CD4-positive, alpha-beta T cell (primary cell): ENCODE data around the gene TCAP. TPM values are rescaled to one million over a fixed set of nuclear protein-coding genes. Genes with fewer than 3 reads are reported as not detected.

Source experiments
- ATAC-seq: fragments of 200-7000 bp; cut with Tn5 transposase; one replicate; pipeline ENCODE4 v1.10.0; 2022; ENCODE audit warnings: mild to moderate bottlenecking; ENCODE audit not compliant: poor library complexity
- CTCF ChIA-PET: fragments of 350-600 bp; sonication (Branson Sonifier 250); formaldehyde crosslinking; loops from one replicate; lab custom pipeline; 2021; ENCODE audit warnings: antibody characterized with exemption, inconsistent platforms; lab: Charles Lee
- POLR2A ChIA-PET: fragments of 350-600 bp; sonication (Branson Sonifier 250); formaldehyde crosslinking; loops from one replicate; lab custom pipeline; 2021; ENCODE audit warnings: antibody characterized with exemption, inconsistent platforms; lab: Charles Lee
- DNase-seq, 14 experiments: peaks; one replicate each; pipeline ENCODE4 v3.0.0-alpha.2; 2013 to 2020; ENCODE audit warnings: mixed read lengths in 2 of 14
- H3K27ac ChIP-seq, 2 donors: one replicate each; pipeline versions ENCODE4 v1.5.1 to v1.7.0; 2013; ENCODE audit warnings: low read length in 2 of 2, low read depth in 1 of 2, mild to moderate bottlenecking in 1 of 2
- H3K27me3 ChIP-seq, 2 experiments: 1 replicate in 1 of 2; 2 replicates in 1 of 2; pipeline versions ENCODE4 v1.6.1 to v1.7.0; 2013; ENCODE audit warnings: low read length in 2 of 2, control low read depth in 1 of 2, mild to moderate bottlenecking in 1 of 2, moderate library complexity in 1 of 2; ENCODE audit not compliant: insufficient read depth in 2 of 2, control insufficient read depth in 1 of 2
- H3K36me3 ChIP-seq: one replicate; pipeline ENCODE4 v1.6.1; 2013; ENCODE audit warnings: low read length, control low read depth; ENCODE audit not compliant: insufficient read depth
- H3K4me1 ChIP-seq: one replicate; pipeline ENCODE4 v1.6.1; 2013; ENCODE audit warnings: low read length, control low read depth; ENCODE audit not compliant: insufficient read depth
- H3K4me3 ChIP-seq: one replicate; pipeline ENCODE4 v1.5.1; 2013; ENCODE audit warnings: mild to moderate bottlenecking, low read length, moderate library complexity
- H3K9me3 ChIP-seq, 2 experiments: 1 replicate in 1 of 2; 2 replicates in 1 of 2; pipeline versions ENCODE4 v1.6.1 to v1.7.0; 2013; ENCODE audit warnings: low read length in 2 of 2, mild to moderate bottlenecking in 2 of 2, control low read depth in 1 of 2, moderate library complexity in 1 of 2; ENCODE audit not compliant: control insufficient read depth in 1 of 2, insufficient read depth in 1 of 2
- H3K27ac Mint-ChIP-seq: one replicate; pipeline ENCODE4 v1.8.0; 2020; ENCODE audit warnings: mixed read lengths
- H3K27me3 Mint-ChIP-seq: one replicate; pipeline ENCODE4 v1.8.0; 2021; ENCODE audit warnings: mixed read lengths
- H3K36me3 Mint-ChIP-seq: one replicate; pipeline ENCODE4 v1.8.0; 2021; ENCODE audit warnings: low read depth, mixed read lengths
- H3K4me1 Mint-ChIP-seq: one replicate; pipeline ENCODE4 v1.8.0; 2021; ENCODE audit warnings: low read depth, mixed read lengths
- H3K4me3 Mint-ChIP-seq: one replicate; pipeline ENCODE4 v1.8.0; 2020; ENCODE audit warnings: mild to moderate bottlenecking, mixed read lengths
- H3K9me3 Mint-ChIP-seq: one replicate; pipeline ENCODE4 v1.8.0; 2020; ENCODE audit warnings: mixed read lengths
- intact Hi-C, 2 experiments: fragments of 100-400 bp; cut with DNase I in 1 of 2; cut with micrococcal nuclease in 1 of 2; formaldehyde crosslinking; loops; one replicate each; pipeline versions ENCODE4 v1.15.1 to v1.9.0; 2023 to 2025; cut with DNase I, micrococcal nuclease
- total RNA-seq, 174 experiments: library from RNA in 2 of 174; stranded (reverse) in 2 of 174; gene quantifications; one replicate each; pipeline ENCODE4 v1.2.3 and lab custom pipeline; 2021 to 2026
- TF ChIP-seq, protein P1 (sequence below): fragments of 200-600 bp; IDR thresholded peaks from one replicate; pipeline ENCODE4 v1.8.0; 2022; ENCODE audit warnings: antibody characterized with exemption, mild to moderate bottlenecking

The TCAP gene
- total RNA-seq, 2 experiments from 2014 or later = 6.4 TPM

DNA sequence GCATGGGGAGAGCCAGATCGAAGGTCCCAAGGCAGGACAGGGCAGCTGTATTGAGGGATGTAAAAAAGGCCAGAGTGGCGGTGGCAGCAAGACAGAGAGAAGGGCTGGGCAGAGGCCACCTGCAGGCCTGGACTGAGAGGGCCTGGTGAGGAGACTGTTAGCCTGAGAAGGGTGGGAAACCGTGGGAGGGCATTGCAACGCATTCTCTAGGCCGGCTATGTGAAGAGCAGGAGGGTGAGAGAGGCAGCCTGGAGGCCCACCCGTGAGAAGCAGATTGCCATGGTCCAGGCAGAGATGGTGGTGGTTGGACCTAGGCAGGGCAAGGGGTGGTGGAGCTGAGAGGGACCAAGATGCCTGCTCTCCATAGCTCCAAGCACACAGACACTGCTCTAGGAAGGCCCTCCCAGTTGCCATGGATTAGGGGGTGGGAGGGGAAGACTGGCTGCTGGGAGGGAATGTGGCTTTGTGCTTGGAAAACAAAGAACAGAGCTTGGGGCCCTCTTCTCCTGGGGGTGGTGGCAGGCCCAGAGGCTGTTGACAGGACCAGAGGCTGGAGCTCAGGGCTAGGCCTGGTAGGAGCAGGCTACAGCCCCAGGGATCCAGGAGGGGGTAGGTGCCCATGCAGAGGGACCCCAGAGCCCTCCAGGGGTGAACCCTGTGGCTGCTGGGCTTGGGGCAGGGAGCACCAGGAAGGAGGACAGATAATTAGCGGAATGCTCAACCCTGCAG, 12.4 kb upstream of the TCAP start:
- TF ChIP-seq, protein P1, sequence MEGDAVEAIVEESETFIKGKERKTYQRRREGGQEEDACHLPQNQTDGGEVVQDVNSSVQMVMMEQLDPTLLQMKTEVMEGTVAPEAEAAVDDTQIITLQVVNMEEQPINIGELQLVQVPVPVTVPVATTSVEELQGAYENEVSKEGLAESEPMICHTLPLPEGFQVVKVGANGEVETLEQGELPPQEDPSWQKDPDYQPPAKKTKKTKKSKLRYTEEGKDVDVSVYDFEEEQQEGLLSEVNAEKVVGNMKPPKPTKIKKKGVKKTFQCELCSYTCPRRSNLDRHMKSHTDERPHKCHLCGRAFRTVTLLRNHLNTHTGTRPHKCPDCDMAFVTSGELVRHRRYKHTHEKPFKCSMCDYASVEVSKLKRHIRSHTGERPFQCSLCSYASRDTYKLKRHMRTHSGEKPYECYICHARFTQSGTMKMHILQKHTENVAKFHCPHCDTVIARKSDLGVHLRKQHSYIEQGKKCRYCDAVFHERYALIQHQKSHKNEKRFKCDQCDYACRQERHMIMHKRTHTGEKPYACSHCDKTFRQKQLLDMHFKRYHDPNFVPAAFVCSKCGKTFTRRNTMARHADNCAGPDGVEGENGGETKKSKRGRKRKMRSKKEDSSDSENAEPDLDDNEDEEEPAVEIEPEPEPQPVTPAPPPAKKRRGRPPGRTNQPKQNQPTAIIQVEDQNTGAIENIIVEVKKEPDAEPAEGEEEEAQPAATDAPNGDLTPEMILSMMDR = no peak
- Histone ChIP-seq H3K9me3 (no peaks in the 10 kb centered on the region), H3K36me3 (peaks cover 32% of the 10 kb centered on the region), H3K27ac (no peak overlapping the region), H3K27me3 (no peaks in the 10 kb centered on the region), H3K4me1 (peaks cover 23% of the 10 kb centered on the region), H3K4me3 (no peak overlapping the region)
- ChIA-PET POLR2A (interaction anchor here (1.3 to 2.7 kb wide), 2 partner anchors 15 to 31 kb away, joined by 3 to 8 read pairs; no protein-coding TSS in a partner anchor), CTCF (interaction anchor here (0.7 to 2.8 kb wide), 6 partner anchors 15 to 31 kb away, joined by 3 to 21 read pairs (median 4); partner anchors contain the start of genes PNMT and STARD3)
- DNase-seq (no peak), ATAC-seq (no peak)
- intact Hi-C loops = loop anchor here in 1 of 2 experiments (1.0 kb wide), 1 partner anchor 30 kb away; no protein-coding TSS in a partner anchor
- H3K36me3 Mint-ChIP-seq = peaks cover 37% of the 10 kb centered on the region
- no peak overlapping the region for H3K4me3 Mint-ChIP-seq
- H3K27me3 Mint-ChIP-seq = no peaks in the 10 kb centered on the region
- H3K9me3 Mint-ChIP-seq = no peaks in the 10 kb centered on the region
- peak overlapping the region; percentile 45 for H3K27ac Mint-ChIP-seq
- H3K4me1 Mint-ChIP-seq = peaks cover 51% of the 10 kb centered on the region

DNA sequence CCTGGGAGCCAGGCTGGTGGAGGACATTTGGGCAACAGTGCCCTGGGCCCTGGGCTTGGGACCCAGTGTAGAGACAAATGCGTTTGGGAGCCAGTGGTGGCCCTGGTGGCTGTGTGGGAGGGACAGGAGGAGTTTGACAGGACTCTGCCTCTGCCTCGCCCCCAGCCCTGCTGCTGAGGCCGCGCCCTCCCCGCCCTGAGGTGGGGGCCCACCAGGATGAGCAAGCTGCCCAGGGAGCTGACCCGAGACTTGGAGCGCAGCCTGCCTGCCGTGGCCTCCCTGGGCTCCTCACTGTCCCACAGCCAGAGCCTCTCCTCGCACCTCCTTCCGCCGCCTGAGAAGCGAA, 11.9 kb upstream of the TCAP start:
- peaks cover 56% of the 10 kb centered on the region for H3K4me1 Mint-ChIP-seq
- intact Hi-C loops = loop anchor here in 1 of 2 experiments (1.0 kb wide), 1 partner anchor 31 kb away; no protein-coding TSS in a partner anchor
- POLR2A ChIA-PET = interaction anchor here (1.1 to 2.7 kb wide), 4 partner anchors 15 to 35 kb away, joined by 5 to 8 read pairs (median 6); partner anchors contain the start of gene PNMT
- H3K36me3 ChIP-seq = peaks cover 38% of the 10 kb centered on the region
- H3K36me3 Mint-ChIP-seq = peaks cover 42% of the 10 kb centered on the region
- no peak overlapping the region for H3K27ac Mint-ChIP-seq
- H3K4me1 ChIP-seq = peaks cover 25% of the 10 kb centered on the region
- H3K27me3 ChIP-seq = no peaks in the 10 kb centered on the region
- H3K27ac ChIP-seq = no peak overlapping the region
- H3K9me3 Mint-ChIP-seq = no peaks in the 10 kb centered on the region
- no peak overlapping the region for H3K4me3 Mint-ChIP-seq
- H3K27me3 Mint-ChIP-seq = no peaks in the 10 kb centered on the region
- DNase-seq = no peak
- no peaks in the 10 kb centered on the region for H3K9me3 ChIP-seq
- TF ChIP-seq, protein P1 = no peak
- no peak for ATAC-seq
- CTCF ChIA-PET = interaction anchor here (0.9 to 2.8 kb wide), 20 partner anchors 8 to 328 kb away, joined by 3 to 66 read pairs (median 5); partner anchors contain the start of genes IKZF3, PGAP3, PNMT and PSMD3
- H3K4me3 ChIP-seq = no peak overlapping the region

DNA sequence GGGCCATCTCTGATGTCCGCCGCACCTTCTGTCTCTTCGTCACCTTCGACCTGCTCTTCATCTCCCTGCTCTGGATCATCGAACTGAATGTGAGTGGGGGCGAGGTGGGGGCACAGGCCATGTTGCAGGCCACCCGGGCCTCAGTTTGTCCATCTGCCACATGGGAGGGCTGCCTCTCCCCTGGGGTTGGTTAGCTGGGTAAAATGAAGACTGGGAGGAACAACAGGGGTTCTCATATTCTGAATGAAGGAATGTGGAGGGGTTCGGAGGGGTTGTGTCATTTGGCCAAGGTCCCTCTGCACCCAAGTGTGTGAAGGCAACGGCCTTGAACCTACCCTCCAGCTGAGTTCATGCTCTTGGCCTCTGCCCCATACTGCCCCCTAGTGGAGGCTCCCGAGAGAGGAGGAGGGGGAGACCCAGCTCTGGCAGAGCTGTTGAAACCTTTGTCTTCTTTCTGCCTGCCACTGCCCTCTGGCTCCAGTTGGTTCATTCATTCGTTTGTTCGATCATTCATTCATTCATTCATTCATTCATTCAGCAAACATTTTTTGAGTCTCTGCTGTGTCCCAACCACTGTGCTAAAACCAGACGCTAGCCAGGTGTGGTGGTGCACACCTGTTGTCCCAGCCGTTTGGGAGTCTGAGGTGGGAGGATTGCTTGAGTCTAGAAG, 11.4 kb upstream of the TCAP start:
- H3K27me3 Mint-ChIP-seq = no peaks in the 10 kb centered on the region
- no peaks in the 10 kb centered on the region for H3K27me3 ChIP-seq
- no peak overlapping the region for H3K27ac ChIP-seq
- peak overlapping the region; percentile 70 for H3K27ac Mint-ChIP-seq
- ATAC-seq (peak; percentile 84), DNase-seq (peak; percentile 70 to 87 (median 77))
- intact Hi-C loops = loop anchor here in 1 of 2 experiments (1.0 kb wide), 1 partner anchor 31 kb away; no protein-coding TSS in a partner anchor
- POLR2A ChIA-PET = interaction anchor here (1.1 to 2.7 kb wide), 5 partner anchors 15 to 77 kb away, joined by 5 to 8 read pairs (median 6); partner anchors contain the start of genes MIEN1 and PNMT
- H3K9me3 Mint-ChIP-seq = no peaks in the 10 kb centered on the region
- H3K4me3 Mint-ChIP-seq = no peak overlapping the region
- peaks cover 39% of the 10 kb centered on the region for H3K36me3 ChIP-seq
- TF ChIP-seq, protein P1 = peak; percentile 97
- peaks cover 28% of the 10 kb centered on the region for H3K4me1 ChIP-seq
- no peak overlapping the region for H3K4me3 ChIP-seq
- peaks cover 61% of the 10 kb centered on the region for H3K4me1 Mint-ChIP-seq
- CTCF ChIA-PET = interaction anchor here (0.6 to 2.8 kb wide), 25 partner anchors 9 to 327 kb away, joined by 3 to 66 read pairs (median 5); partner anchors contain the start of genes IKZF3, MIEN1, PGAP3 and PNMT
- peaks cover 47% of the 10 kb centered on the region for H3K36me3 Mint-ChIP-seq
- H3K9me3 ChIP-seq = no peaks in the 10 kb centered on the region
